Karpas-422 (cell line): ENCODE measurements around the gene HAUS8. TPM values are rescaled to one million over a fixed set of nuclear protein-coding genes. Genes with fewer than 3 reads are reported as not detected.

ENCODE experiments used
- DNase-seq: peaks from one replicate; pipeline ENCODE4 v3.0.0-alpha.2; 2015
- H2AFZ ChIP-seq: fragments of 200-600 bp; sonication (generic); 2 replicates; pipeline ENCODE4 v1.6.1; 2014; ENCODE audit warnings: antibody characterized with exemption, low read length, mixed read lengths
- H3K27ac ChIP-seq: fragments of 200-600 bp; sonication (generic); 2 replicates; pipeline ENCODE4 v1.5.1; 2014; ENCODE audit warnings: mild to moderate bottlenecking, low read length, moderate library complexity
- H3K27me3 ChIP-seq: fragments of 200-600 bp; sonication (generic); 2 replicates; pipeline ENCODE4 v1.6.1; 2014; ENCODE audit warnings: low read length, mixed read lengths
- H3K36me3 ChIP-seq: fragments of 200-600 bp; sonication (generic); 2 replicates; pipeline ENCODE4 v1.6.1; 2014; ENCODE audit warnings: low read length, mixed read lengths; ENCODE audit not compliant: insufficient read depth
- H3K4me1 ChIP-seq: fragments of 200-600 bp; sonication (generic); 2 replicates; pipeline ENCODE4 v1.6.1; 2014; ENCODE audit warnings: mild to moderate bottlenecking, low read length, mixed read lengths
- H3K4me2 ChIP-seq: fragments of 200-600 bp; sonication (generic); 2 replicates; pipeline ENCODE4 v1.6.1; 2014; ENCODE audit warnings: low read length, low read depth, mild to moderate bottlenecking; ENCODE audit not compliant: poor library complexity, severe bottlenecking
- H3K4me3 ChIP-seq: fragments of 200-600 bp; sonication (generic); 2 replicates; pipeline ENCODE4 v1.5.1; 2014; ENCODE audit warnings: mild to moderate bottlenecking, antibody characterized with exemption, low read length, mixed read lengths
- H3K79me2 ChIP-seq: fragments of 200-600 bp; sonication (generic); 2 replicates; pipeline ENCODE4 v1.6.1; 2014; ENCODE audit warnings: mild to moderate bottlenecking, low read length, mixed read lengths
- H3K9ac ChIP-seq: fragments of 200-600 bp; sonication (generic); 2 replicates; pipeline ENCODE4 v1.6.0; 2014; ENCODE audit warnings: low read length
- H3K9me2 ChIP-seq: fragments of 200-600 bp; sonication (generic), shearing (Covaris generic); replicated peaks from 2 replicates; pipeline ENCODE4 v1.6.0; 2014; ENCODE audit warnings: mild to moderate bottlenecking, low read length, moderate library complexity; ENCODE audit not compliant: insufficient read depth
- H3K9me3 ChIP-seq: fragments of 300-700, 200-600 bp; sonication (generic); 2 replicates; pipeline ENCODE4 v1.6.1; 2014; ENCODE audit warnings: low read length, mixed read lengths
- H4K20me1 ChIP-seq: fragments of 200-600 bp; sonication (generic); 2 replicates; pipeline ENCODE4 v1.6.1; 2014; ENCODE audit warnings: mild to moderate bottlenecking, antibody characterized with exemption, low read length, low read depth; ENCODE audit not compliant: insufficient read depth
- total RNA-seq: library from RNA; depleted of rRNA; stranded (reverse); fragments of >200 nt; shearing (Covaris generic); gene quantifications from 2 replicates; pipeline ENCODE4 v1.2.3, GENCODE V29; 2014; ENCODE audit warnings: low replicate concordance

Gene HAUS8
- total RNA-seq, 1 experiment from 2014 or later: 17.6 TPM

DNA sequence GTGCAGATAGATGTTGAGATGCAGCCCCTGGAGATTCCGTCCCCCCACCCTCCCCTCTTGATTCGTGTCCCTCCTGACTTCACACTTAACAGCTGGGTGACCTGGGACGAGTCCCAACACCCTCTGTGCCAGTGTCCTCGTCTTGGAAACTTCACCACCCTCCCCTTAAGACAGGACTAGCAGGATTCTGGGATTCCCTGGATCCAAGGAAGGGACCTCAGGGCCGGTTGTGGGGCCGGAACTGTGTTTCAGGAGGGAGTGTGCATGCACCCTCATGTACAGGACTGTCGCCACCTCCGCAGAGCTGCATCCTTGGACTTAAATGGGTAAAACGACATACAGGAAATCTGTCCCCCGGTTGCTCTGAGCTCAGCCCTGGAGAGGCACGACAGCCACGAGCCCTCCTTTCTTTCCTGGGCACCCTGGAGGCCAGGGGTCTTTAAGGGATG, 1.3 kb upstream of the HAUS8 start:
- Histone ChIP-seq H3K9me2 (no peaks in the 10 kb centered on the region), H3K9ac (peak overlapping the region; percentile 99), H3K4me3 (peak overlapping the region; percentile 93), H3K79me2 (peaks cover 91% of the 10 kb centered on the region), H3K4me1 (peaks cover 57% of the 10 kb centered on the region), H2AFZ (no peak overlapping the region), H3K9me3 (no peaks in the 10 kb centered on the region), H3K4me2 (peak overlapping the region; percentile 81), H3K36me3 (peaks cover 26% of the 10 kb centered on the region), H3K27ac (peak overlapping the region; percentile 77), H4K20me1 (peaks cover 66% of the 10 kb centered on the region), H3K27me3 (no peaks in the 10 kb centered on the region)
- DNase-seq: peak; percentile 70

DNA sequence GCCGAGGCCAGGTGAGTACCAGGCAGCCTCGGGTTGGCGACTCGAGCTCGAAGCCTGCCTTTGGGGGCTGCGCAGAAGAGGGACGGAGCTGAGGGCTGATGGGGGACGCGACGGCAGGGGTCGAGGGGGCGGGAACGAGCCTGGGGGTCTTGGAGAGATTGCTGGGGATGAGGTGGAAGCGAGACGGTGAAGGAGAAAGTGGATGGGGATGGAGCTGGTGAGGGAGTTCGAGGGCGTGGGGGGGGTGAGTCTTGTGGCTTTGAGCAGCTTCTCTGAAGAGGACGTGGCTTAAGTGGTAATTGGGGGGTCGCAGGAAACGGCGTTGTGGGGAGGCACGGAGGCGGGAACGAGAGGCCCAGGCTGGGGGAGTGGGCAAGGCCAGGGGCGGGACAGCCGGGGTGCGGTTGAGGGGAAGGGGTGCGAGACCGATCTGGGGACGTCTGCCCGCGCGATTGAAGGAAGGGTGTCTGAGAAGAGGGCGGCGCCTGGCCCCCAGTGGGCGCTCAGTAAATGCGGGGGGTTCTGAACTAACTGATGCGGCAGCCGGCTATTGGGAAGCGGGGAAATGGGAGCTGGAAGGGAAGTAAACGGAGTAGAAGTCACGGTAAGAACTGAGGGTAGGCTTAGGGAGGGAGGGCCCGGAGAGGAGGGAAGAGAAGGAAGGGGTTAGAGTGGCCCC, 751 bp upstream of the HAUS8 start:
- Histone ChIP-seq H3K9ac (peak overlapping the region; percentile 99), H3K9me2 (no peaks in the 10 kb centered on the region), H2AFZ (no peak overlapping the region), H4K20me1 (peaks cover 62% of the 10 kb centered on the region), H3K9me3 (no peaks in the 10 kb centered on the region), H3K4me1 (peaks cover 54% of the 10 kb centered on the region), H3K36me3 (peaks cover 31% of the 10 kb centered on the region), H3K79me2 (peaks cover 91% of the 10 kb centered on the region), H3K27ac (peak overlapping the region; percentile 77), H3K27me3 (no peaks in the 10 kb centered on the region), H3K4me3 (peak overlapping the region; percentile 93), H3K4me2 (peak overlapping the region; percentile 81)
- peak; percentile 77 for DNase-seq

DNA sequence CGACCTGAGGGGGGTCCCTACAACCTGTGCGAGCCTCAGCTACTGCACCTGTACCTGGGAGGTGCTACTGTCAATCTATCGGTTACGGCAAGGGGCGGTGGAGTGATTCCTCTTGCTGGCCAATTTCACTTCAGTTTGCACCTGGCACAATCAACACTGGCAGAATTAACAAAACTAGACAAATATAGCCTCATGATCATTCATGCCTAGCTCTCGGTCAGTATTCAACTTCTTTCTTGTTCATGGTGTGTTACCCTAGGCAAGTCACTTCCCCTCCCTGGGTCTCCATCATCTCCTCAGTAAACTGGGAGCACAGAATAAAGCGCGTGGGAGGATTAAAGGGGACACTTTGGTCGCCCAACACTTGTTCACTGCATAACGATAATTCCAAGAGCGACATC, 618 bp downstream of the HAUS8 start:
- H3K4me3 ChIP-seq: peak overlapping the region; percentile 95
- DNase-seq: no peak
- H4K20me1 ChIP-seq: peaks cover 56% of the 10 kb centered on the region

DNA sequence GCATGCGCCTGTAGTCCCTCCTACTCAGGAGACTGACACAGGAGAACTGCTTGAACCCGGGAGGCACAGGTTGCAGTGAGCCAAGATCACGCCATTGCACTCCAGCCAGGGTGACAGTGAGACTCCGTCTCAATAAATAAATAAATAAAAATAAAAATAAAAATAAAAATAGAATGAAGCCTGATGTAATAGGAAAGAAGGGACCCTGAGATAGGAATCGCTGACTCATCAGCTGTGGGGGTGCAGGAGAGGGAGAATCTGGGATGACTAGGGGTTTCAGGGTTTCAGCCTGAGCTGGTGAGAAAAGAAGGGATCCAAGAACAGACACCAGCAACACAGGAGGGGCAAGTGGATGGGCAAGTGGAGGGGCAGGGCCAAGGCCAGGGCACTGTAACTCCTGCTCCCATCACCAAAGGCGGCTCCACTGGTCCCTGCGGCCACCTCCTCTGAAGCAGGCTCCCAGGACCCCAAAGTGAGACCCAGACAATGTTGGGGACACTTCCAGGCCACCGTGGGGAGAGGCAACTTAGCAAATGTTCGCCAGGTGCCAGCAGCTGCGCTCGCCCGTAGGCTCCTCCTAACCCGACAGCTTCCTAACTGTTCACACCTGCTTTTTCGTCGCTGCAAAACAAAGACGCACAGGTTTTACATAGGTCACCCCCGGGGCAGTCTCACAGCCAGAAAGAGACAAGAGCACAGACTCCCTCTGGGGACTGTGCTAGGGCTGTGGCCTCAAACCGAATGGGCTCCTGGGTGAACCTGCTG, 1.2 kb downstream of the HAUS8 start:
- peak; percentile 78 for DNase-seq
- Histone ChIP-seq H3K9me3 (no peaks in the 10 kb centered on the region), H3K9me2 (no peaks in the 10 kb centered on the region), H3K4me1 (peaks cover 49% of the 10 kb centered on the region), H3K9ac (peak overlapping the region; percentile 88), H4K20me1 (peaks cover 50% of the 10 kb centered on the region), H2AFZ (no peak overlapping the region), H3K36me3 (peaks cover 34% of the 10 kb centered on the region), H3K79me2 (peaks cover 81% of the 10 kb centered on the region), H3K27ac (peak overlapping the region; percentile 89), H3K4me2 (peak overlapping the region; percentile 88), H3K27me3 (no peaks in the 10 kb centered on the region), H3K4me3 (peak overlapping the region; percentile 95)

More for the DNA sequence above, 618 bp downstream of the HAUS8 start:
- H3K9me2 ChIP-seq: no peaks in the 10 kb centered on the region
- H3K27me3 ChIP-seq: no peaks in the 10 kb centered on the region
- peaks cover 34% of the 10 kb centered on the region for H3K36me3 ChIP-seq
- peaks cover 87% of the 10 kb centered on the region for H3K79me2 ChIP-seq
- no peaks in the 10 kb centered on the region for H3K9me3 ChIP-seq
- peak overlapping the region; percentile 88 for H3K9ac ChIP-seq
- 0 out of 2 replicates have a peak overlapping the region, but pooled peaks have one; percentile 16 for H2AFZ ChIP-seq
- H3K4me2 ChIP-seq: peak overlapping the region; percentile 88
- H3K27ac ChIP-seq: peak overlapping the region; percentile 89
- H3K4me1 ChIP-seq: peaks cover 54% of the 10 kb centered on the region

GRCh38 chr19:17070912-17071311, 4.3 kb downstream of the HAUS8 start:
- Histone ChIP-seq H3K9ac (no peak overlapping the region), H3K36me3 (peaks cover 35% of the 10 kb centered on the region), H3K4me1 (peaks cover 38% of the 10 kb centered on the region), H3K79me2 (peaks cover 69% of the 10 kb centered on the region), H3K4me3 (no peak overlapping the region), H3K27ac (no peak overlapping the region), H2AFZ (no peak overlapping the region), H4K20me1 (peaks cover 23% of the 10 kb centered on the region), H3K4me2 (no peak overlapping the region), H3K9me2 (no peaks in the 10 kb centered on the region), H3K9me3 (no peaks in the 10 kb centered on the region), H3K27me3 (no peaks in the 10 kb centered on the region)
- DNase-seq: no peak

DNA sequence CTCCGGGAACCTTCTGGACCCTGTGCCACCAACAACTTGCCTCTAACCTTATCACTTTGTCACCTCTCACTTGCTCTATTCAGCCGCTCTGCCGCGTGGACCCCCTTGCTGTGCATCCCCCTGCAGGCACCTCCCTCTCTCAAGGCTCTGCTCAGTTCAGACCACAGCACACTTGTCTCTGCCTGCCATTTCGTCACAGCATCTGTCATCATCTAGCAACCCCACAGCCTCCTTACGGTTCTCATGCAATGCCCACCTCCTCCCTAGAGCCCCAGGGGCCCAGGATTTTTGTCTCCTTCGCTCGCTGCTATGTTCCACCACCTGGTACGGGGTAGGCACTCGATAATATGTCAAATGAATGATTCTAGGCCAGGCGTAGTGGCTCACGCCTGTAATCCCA, 4.8 kb downstream of the HAUS8 start:
- no peak overlapping the region for H3K4me3 ChIP-seq
- no peaks in the 10 kb centered on the region for H3K9me3 ChIP-seq
- DNase-seq: no peak
- peaks cover 23% of the 10 kb centered on the region for H4K20me1 ChIP-seq
- peaks cover 71% of the 10 kb centered on the region for H3K79me2 ChIP-seq
- no peaks in the 10 kb centered on the region for H3K9me2 ChIP-seq
- H3K36me3 ChIP-seq: peaks cover 35% of the 10 kb centered on the region
- H3K27ac ChIP-seq: no peak overlapping the region
- no peak overlapping the region for H3K9ac ChIP-seq
- no peaks in the 10 kb centered on the region for H3K27me3 ChIP-seq
- no peak overlapping the region for H2AFZ ChIP-seq
- no peak overlapping the region for H3K4me2 ChIP-seq
- H3K4me1 ChIP-seq: peaks cover 38% of the 10 kb centered on the region

GRCh38 chr19:17069193-17069592, 6.1 kb downstream of the HAUS8 start:
- Histone ChIP-seq H3K27me3 (no peaks in the 10 kb centered on the region), H3K79me2 (peaks cover 73% of the 10 kb centered on the region), H3K4me2 (no peak overlapping the region), H4K20me1 (peaks cover 17% of the 10 kb centered on the region), H3K9me2 (no peaks in the 10 kb centered on the region), H2AFZ (no peak overlapping the region), H3K27ac (no peak overlapping the region), H3K4me1 (peaks cover 35% of the 10 kb centered on the region), H3K9ac (no peak overlapping the region), H3K4me3 (no peak overlapping the region), H3K9me3 (no peaks in the 10 kb centered on the region), H3K36me3 (peaks cover 44% of the 10 kb centered on the region)
- peak; percentile 47 for DNase-seq

GRCh38 chr19:17063428-17063827, 11.8 kb downstream of the HAUS8 start:
- Histone ChIP-seq H3K4me1 (peaks cover 11% of the 10 kb centered on the region), H3K9ac (no peak overlapping the region), H2AFZ (no peak overlapping the region), H3K9me2 (no peaks in the 10 kb centered on the region), H4K20me1 (peaks cover 10% of the 10 kb centered on the region), H3K79me2 (peaks cover 69% of the 10 kb centered on the region), H3K4me2 (no peak overlapping the region), H3K27me3 (no peaks in the 10 kb centered on the region), H3K9me3 (no peaks in the 10 kb centered on the region), H3K27ac (no peak overlapping the region), H3K36me3 (peaks cover 42% of the 10 kb centered on the region; the same call in 1 of the 2 replicates), H3K4me3 (no peak overlapping the region)
- no peak for DNase-seq
